Lower leg skin (tissue), 3 donors: ENCODE results near the gene CCDC183.

Experiments used
- POLR2A ChIP-seq, 2 donors: fragments of 450-650 bp; IDR thresholded peaks; one replicate each; pipeline ENCODE4 v1.6.1; 2016 to 2017; ENCODE audit warnings: antibody characterized with exemption in 2 of 2, mild to moderate bottlenecking in 1 of 2, moderate library complexity in 1 of 2
- TF ChIP-seq, protein P1 (sequence below), 3 donors: fragments of 450-650 bp; IDR thresholded peaks; one replicate each; pipeline ENCODE4 v1.5.1; 2016; ENCODE audit warnings: antibody characterized with exemption in 3 of 3, mild to moderate bottlenecking in 3 of 3, moderate library complexity in 2 of 3

DNA sequence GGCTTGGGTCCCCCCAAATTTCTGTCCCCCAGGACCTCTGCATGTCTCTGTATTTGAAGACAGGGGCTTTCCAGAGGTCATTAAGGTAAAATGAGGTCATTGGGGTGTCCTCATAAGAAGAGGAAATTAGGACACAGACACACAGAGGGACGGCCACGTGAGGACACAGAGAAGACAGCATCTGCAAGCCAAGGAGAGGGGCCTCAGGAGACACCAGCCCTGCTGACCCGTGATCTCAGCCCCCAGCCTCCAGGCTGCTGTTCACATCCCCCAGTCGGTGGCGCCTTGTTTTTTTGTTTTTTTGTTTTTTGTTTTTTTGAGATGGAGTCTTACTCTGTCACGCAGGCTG is 1.2 kb upstream of the CCDC183 start:
- TF ChIP-seq POLR2A (IDR thresholded peaks at IDR 0.05), result no peak
- TF ChIP-seq, protein P1, sequence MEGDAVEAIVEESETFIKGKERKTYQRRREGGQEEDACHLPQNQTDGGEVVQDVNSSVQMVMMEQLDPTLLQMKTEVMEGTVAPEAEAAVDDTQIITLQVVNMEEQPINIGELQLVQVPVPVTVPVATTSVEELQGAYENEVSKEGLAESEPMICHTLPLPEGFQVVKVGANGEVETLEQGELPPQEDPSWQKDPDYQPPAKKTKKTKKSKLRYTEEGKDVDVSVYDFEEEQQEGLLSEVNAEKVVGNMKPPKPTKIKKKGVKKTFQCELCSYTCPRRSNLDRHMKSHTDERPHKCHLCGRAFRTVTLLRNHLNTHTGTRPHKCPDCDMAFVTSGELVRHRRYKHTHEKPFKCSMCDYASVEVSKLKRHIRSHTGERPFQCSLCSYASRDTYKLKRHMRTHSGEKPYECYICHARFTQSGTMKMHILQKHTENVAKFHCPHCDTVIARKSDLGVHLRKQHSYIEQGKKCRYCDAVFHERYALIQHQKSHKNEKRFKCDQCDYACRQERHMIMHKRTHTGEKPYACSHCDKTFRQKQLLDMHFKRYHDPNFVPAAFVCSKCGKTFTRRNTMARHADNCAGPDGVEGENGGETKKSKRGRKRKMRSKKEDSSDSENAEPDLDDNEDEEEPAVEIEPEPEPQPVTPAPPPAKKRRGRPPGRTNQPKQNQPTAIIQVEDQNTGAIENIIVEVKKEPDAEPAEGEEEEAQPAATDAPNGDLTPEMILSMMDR (IDR thresholded peaks at IDR 0.05), result no peak
